ENCODE data around the gene RBBP8. TPM values are rescaled to one million over a fixed set of nuclear protein-coding genes. Genes with fewer than 3 reads are reported as not detected.

The RBBP8 gene
- total and polyA plus RNA-seq, 12 donors: 4.0 to 13.5 (median 7.4) TPM

GRCh38 chr18:22936515-22936914, 3.4 kb downstream of the RBBP8 start:
- ATAC-seq (no peak), DNase-seq (no peak)
- peaks cover 0 to 27% (median 11%) of the 10 kb centered on the region in 9 donors for H3K4me1 ChIP-seq
- 92% methylated on average over 2 of the region's 2 CpGs for WGBS, 2 donors
- H3K4me3 ChIP-seq: no peak overlapping the region
- peaks cover 0 to 21% (median 0%) of the 10 kb centered on the region in 9 donors for H3K36me3 ChIP-seq
- TF ChIP-seq, protein P1, sequence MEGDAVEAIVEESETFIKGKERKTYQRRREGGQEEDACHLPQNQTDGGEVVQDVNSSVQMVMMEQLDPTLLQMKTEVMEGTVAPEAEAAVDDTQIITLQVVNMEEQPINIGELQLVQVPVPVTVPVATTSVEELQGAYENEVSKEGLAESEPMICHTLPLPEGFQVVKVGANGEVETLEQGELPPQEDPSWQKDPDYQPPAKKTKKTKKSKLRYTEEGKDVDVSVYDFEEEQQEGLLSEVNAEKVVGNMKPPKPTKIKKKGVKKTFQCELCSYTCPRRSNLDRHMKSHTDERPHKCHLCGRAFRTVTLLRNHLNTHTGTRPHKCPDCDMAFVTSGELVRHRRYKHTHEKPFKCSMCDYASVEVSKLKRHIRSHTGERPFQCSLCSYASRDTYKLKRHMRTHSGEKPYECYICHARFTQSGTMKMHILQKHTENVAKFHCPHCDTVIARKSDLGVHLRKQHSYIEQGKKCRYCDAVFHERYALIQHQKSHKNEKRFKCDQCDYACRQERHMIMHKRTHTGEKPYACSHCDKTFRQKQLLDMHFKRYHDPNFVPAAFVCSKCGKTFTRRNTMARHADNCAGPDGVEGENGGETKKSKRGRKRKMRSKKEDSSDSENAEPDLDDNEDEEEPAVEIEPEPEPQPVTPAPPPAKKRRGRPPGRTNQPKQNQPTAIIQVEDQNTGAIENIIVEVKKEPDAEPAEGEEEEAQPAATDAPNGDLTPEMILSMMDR (IDR thresholded peaks at IDR 0.05): no peak
- H3K27me3 ChIP-seq: no peaks in the 10 kb centered on the region
- no peaks in the 10 kb centered on the region for H3K9me3 ChIP-seq
- intact Hi-C loops (cut with DNase I): loop anchor here in 1 of 10 donors (10.0 kb wide), 1 partner anchor 48 kb away; no protein-coding TSS in a partner anchor
- no peak overlapping the region for H3K27ac ChIP-seq

- Histone ChIP-seq H3K27ac (no peak overlapping the region), H3K36me3 (peaks cover 0 to 24% (median 0%) of the 10 kb centered on the region in 9 donors), H3K4me3 (no peak overlapping the region), H3K27me3 (no peaks in the 10 kb centered on the region), H3K9me3 (no peaks in the 10 kb centered on the region), H3K4me1 (peaks cover 0 to 10% (median under 1%) of the 10 kb centered on the region in 9 donors)
- intact Hi-C loops (cut with DNase I): loop anchor here in 1 of 10 donors (10.0 kb wide), 1 partner anchor 45 kb away; no protein-coding TSS in a partner anchor
- no peak for DNase-seq
- no peak for ATAC-seq
- TF ChIP-seq, protein P1 (IDR thresholded peaks at IDR 0.05): no peak
Measured at GRCh38 chr18:22939649-22940048, 6.5 kb downstream of the RBBP8 start.

- 94 to 96% methylated on average over 2 of the region's 2 CpGs for WGBS, 2 donors
- no peak for ATAC-seq
- Histone ChIP-seq H3K27me3 (no peaks in the 10 kb centered on the region), H3K36me3 (peaks cover 0 to 23% (median 0%) of the 10 kb centered on the region in 9 donors), H3K9me3 (no peaks in the 10 kb centered on the region), H3K27ac (no peak overlapping the region), H3K4me3 (no peak overlapping the region), H3K4me1 (no peaks in the 10 kb centered on the region)
- TF ChIP-seq, protein P1 (IDR thresholded peaks at IDR 0.05): no peak
- intact Hi-C loops (cut with DNase I): no loop called here
- DNase-seq: no peak
Measured at GRCh38 chr18:22943847-22944246, 10.7 kb downstream of the RBBP8 start.

DNA sequence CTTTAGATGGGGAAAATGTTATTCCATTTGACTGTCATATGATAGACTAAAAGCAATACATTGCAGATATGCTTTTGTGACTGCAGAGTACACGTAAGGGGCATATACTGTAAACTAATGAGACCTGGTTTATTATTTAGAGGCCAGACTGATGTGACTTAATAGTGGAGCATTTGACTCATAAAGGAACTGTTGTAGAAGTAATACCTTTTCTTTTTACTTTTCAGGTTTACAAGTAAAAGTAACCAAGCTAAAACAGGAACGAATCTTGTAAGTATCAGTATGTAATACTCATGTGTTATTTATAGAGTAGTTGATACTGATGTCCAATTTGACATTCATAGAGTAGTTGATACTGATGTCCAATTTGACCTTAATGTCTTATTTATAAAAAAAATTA, 13.1 kb downstream of the RBBP8 start:
- TF ChIP-seq, protein P1 (IDR thresholded peaks at IDR 0.05): no peak
- intact Hi-C loops (cut with DNase I): no loop called here
- Histone ChIP-seq H3K27ac (no peak overlapping the region), H3K4me3 (no peak overlapping the region), H3K27me3 (no peaks in the 10 kb centered on the region), H3K36me3 (peaks cover 0 to 42% (median 0%) of the 10 kb centered on the region in 9 donors), H3K9me3 (no peaks in the 10 kb centered on the region), H3K4me1 (no peaks in the 10 kb centered on the region)
- DNase-seq (no peak), ATAC-seq (no peak)
- WGBS, 2 donors: 70 to 71% methylated on average over 2 of the region's 2 CpGs

Measured in heart right ventricle (tissue), 16 donors.